GM13977 (cell line): ENCODE measurements around the gene ATF6B.
"Not testable (repeated sequence)": the region's sequence is repeated elsewhere in the genome, so short reads cannot be mapped to it uniquely, and the experiment has no call there.

Source experiments
- DNase-seq: peaks from one replicate; pipeline ENCODE4 v3.0.0; 2012; ENCODE audit warnings: low spot score
- CTCF ChIP-seq: IDR thresholded peaks from 2 replicates; pipeline ENCODE4 v1.5.1; 2012; ENCODE audit warnings: mild to moderate bottlenecking, control low read depth; ENCODE audit not compliant: insufficient read depth; ENCODE audit errors: extremely low read depth, missing control alignments
- in situ Hi-C: fragments of 300-500 bp; cut with MboI; formaldehyde crosslinking; loops from one replicate; pipeline ENCODE4 v1.12.0; 2022; ENCODE audit warnings: low sequenced_read_pairs, low pct_unique_long_range_greater_than_20kb, mixed read lengths, inconsistent platforms; ENCODE audit not compliant: unreplicated experiment

ATF6B gene

GRCh38 chr6:32108094-32108627, 19.9 kb downstream of the ATF6B start:
- TF ChIP-seq CTCF: no peak
- DNase-seq: no peak
- in situ Hi-C loops: no loop called here

- in situ Hi-C loops: no loop called here
- no peak for DNase-seq
- TF ChIP-seq CTCF: no peak
Measured at GRCh38 chr6:32107406-32107805, 20.6 kb downstream of the ATF6B start.

- no peak for DNase-seq
- no peak for TF ChIP-seq CTCF
- in situ Hi-C loops: no loop called here
Measured at GRCh38 chr6:32105433-32105832, 22.6 kb downstream of the ATF6B start.

- no peak for TF ChIP-seq CTCF
- DNase-seq: no peak
- in situ Hi-C loops: no loop called here
Measured at GRCh38 chr6:32102255-32102654, 25.8 kb downstream of the ATF6B start.

GRCh38 chr6:32100251-32100650, 27.8 kb downstream of the ATF6B start:
- DNase-seq, in situ Hi-C loops: not testable (repeated sequence)

- no peak for TF ChIP-seq CTCF
- in situ Hi-C loops: no loop called here
- no peak for DNase-seq
Measured at GRCh38 chr6:32097364-32097763, 30.7 kb downstream of the ATF6B start.

GRCh38 chr6:32096394-32097258, 31.4 kb downstream of the ATF6B start:
- no peak for DNase-seq
- no peak for TF ChIP-seq CTCF
- in situ Hi-C loops: no loop called here
